HCEC 1CT (cell line): ENCODE data around the gene ZNF467.

Experiments used
- DNase-seq: peaks from one replicate; pipeline ENCODE4 v3.0.0-alpha.2; 2017

ZNF467 gene

DNA sequence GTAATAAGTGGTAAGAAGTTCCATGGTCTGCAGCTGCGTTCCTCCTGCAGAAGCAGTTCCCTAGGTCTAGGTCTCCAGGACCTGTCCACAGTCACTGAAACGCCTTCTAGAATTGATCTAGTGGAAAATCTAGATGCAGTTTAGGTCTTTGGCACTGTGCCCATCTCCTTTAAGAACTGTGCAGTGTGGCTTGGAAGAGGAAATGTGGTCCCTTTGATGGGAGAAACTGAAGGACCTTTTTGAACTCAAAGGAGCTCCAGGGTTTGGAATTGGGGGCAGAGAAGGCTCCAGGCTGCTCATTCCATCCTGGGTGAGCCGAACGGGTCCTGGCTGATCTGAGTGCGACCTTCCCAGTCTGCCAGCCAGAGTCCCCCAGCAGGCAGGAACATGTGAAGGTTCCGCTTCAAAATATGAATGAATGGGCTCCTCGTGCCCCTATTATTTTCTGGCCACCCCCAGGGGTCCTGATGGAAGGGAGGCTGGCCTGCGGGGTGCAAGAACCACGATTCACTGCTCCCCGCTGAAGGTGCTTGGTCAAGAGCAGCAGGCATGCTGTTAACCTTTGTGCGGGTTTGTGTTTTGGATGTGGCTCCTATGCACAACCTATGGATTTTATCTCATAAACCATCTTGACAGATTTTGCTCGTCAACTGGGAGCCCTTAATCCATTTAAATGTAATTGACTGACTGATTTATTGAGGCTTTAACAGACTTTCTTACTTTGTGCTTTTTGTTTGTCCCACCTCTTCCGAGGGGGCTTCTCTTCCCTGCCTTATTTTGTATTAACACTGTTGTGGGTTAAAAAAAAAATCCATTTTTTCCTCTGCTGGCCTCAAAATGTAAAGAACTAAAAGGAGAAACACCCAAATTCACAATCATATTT lies 36.7 kb downstream of the ZNF467 start:
- DNase-seq = no peak

DNA sequence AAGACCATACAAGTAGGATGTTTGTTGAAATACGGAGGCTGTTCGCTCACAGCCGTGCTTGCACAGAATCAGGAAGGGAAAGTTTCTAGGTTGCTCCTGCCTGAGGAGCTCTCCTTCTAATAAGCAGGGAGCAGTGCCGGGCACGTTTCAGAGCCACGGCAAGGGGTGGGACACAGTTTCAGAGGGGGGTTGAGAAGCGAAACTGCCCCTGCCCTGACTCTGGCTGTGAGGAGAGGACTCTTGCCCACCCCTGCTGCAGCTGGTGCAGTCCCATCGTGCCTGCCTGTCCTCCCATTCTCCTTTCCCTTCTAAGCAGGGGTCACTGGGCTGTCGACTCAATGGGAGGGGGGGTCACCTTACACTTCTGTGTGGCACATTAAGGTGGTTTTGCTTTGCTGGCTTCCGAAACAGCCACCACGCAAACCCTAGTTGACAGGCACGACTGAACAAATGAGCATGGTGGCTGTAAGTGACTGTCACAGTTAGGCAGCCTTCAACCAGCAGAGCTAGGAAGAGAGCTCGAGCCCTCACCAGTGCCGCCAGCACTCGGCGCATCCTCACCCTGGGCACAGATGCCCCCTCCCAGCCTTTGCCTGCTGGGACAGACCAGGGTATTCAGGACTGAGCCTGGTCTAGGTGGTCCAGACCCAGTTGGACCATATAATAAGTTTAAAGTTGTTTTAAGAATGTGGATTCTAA lies 37.5 kb downstream of the ZNF467 start:
- DNase-seq = no peak

DNA sequence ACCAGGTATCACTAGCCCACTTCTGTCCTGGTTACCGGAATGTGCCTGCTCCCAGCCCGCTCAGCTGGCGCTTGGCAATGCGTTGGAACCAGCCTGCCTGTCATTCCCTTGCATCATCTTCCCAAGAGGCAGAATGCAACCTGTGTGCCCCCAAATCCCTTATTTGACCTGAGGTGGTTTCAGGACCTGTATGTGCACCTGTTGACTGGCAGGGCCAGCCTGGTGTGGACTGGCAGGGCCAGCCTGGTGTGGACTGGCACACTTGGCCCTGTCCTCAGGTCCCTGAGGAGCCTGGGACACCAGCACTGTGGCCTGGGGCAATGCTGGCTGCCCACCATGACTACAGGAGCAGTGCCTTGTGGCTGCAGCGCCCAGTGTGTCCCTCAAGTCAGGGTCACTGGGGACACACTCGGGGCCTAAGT lies 38.2 kb downstream of the ZNF467 start:
- DNase-seq = no peak

DNA sequence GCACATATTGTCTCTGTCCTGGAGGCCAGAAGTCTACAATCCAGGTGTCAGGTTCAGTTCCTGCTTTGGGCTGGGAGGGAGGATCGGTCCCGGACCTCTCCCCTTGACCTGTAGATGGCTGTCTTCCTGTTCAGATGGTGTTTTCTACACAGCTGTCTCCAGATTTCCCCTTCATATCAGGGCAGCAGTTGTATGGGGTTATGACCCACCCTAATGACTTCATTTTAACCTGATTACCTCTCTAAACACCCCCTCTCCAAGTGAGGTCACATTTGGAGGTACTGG lies 38.7 kb downstream of the ZNF467 start:
- no peak for DNase-seq

DNA sequence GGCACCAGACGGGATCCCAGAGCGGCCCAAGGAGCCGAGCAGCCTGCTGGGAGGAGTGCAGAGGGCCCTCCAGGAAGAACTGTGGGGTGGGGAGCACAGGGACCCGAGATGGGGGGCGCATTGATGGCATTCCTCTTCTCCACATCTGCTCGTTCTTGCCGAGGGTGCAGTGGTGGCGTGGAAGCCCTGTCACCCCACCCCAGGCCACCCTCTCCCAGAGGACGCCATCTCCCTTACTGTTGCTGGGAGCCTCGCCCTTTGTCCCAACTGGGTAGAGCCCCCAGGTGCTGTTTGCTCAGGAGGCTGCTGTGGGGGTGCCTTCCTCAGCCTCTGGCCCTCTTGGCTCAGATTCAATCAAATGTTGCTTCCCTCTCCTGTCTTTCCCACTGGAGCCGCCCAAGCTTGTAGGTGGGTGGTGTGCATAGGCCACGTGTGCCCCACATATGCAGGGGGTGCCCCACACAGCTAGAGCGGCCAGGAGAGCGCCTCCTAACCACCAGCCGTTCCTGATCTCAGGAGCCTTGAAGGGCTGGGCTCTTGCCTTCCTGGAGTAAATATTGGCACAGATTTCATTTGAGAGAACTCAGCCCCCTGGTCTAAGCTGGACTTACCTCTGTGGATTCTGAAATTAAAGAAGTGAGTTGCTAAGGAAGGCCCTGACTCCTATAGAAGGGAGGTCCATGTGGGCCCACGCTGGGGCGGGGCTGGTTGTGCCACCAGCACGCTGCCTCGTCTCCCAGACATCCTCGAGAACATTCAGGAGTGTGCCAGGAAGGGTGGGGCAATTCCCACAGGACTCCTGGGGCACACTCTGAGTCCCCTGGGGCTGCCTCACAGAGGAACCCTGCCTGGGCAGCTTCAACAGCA lies 39.2 kb downstream of the ZNF467 start:
- no peak for DNase-seq

DNA sequence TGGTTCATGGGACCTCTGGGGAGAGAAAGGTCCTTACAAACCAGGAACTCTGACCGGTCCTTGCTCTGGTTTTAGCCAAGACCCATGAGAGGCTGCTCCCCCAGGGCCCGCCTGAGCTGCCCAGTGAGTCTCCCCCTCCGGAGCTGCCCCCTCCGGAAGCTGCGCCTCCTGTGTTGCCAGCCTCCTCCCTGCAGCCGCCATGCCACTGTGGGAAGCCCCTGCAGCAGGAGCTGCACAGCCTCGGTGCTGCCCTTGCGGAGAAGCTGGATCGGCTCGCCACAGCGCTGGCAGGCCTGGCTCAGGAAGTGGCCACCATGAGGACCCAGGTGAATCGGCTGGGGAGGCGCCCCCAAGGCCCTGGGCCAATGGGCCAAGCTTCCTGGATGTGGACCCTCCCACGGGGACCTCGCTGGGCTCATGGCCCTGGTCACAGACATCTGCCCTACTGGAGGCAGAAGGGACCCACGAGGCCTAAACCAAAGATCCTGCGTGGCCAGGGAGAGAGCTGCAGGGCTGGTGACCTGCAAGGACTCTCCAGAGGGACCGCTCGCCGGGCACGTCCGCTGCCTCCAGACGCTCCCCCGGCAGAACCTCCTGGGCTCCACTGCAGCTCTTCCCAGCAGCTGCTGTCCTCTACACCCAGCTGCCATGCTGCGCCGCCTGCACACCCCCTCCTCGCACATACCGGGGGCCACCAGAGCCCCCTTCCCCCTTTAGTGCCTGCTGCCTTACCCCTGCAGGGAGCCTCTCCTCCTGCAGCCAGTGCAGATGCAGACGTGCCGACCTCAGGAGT lies 40.1 kb downstream of the ZNF467 start:
- no peak for DNase-seq

DNA sequence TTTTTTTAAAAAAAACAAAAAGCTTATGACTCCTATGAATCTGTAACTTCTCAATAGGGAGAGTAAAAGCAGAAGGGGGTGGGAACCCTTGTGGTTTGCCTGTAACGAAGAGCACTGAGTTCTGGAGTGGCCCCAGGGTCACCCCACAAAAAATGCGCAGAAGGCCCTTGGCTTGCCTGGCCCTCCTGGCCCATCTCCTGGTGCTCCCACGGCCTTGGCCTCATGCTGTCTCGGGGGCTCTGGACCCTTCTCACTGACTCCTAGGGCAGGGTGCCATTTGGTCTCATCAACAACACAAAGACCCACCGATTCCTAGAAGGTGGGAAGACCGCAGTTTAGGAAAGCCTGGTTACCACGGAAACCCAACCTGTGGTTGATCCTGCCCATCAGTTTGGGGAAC lies 40.8 kb downstream of the ZNF467 start:
- DNase-seq = no peak

DNA sequence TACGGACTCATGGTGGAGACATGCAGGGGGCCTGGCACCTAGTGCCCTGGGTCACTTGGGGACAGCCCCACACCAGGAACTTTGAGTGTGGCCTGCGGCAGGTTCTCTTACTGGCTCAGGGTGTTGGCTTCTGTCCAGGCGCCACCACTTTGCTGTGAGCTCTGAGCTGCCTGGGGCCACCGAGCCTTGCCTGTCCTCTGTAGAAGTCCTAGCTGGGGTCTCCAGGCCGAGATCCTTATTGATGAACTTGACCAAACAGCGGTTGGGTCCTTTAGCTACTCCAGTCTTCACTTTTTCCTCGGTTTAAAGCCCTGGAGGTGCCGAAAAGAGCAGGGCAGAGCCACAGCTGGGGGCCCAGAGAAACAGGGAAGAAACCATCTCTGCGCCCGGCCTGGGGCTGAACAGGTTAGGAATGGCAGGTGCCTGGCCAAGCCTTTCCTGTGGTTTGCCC lies 41.3 kb downstream of the ZNF467 start:
- DNase-seq = no peak

DNA sequence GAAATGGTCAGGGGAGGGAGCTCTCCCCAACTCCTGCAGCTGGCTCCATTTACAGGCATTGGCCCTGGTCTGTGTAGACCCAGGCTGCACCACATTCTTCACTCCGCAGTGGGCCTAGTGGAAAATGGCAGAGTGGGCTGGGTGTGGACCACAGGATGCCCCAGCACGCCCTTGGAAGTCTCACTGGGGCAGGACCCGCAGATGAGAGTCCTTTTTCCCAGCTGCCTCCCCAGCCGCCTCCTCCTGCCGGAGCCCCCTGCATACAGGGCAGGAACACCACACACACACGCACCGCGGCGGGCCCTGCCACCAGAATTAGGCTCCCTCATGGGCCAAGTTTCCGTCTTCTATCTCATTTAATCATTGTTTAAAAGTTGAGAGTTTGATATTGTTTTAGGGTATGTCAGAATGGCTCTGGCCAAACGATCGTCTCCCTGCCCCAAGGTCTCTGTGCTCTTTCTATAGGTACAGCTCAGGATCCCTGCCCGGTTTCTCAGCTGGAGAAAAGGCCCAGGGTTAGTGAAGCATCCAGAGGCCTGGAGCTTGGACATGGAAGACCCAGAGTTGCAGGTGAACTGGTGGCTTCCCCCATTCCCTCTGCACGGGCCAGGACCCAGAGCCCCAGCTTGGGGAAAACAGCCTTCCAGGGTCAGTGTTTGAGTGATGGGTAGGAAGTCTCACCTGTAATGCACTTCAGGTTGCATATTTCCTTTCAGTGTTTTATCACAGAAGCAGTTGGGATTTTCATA lies 42.0 kb downstream of the ZNF467 start:
- no peak for DNase-seq

DNA sequence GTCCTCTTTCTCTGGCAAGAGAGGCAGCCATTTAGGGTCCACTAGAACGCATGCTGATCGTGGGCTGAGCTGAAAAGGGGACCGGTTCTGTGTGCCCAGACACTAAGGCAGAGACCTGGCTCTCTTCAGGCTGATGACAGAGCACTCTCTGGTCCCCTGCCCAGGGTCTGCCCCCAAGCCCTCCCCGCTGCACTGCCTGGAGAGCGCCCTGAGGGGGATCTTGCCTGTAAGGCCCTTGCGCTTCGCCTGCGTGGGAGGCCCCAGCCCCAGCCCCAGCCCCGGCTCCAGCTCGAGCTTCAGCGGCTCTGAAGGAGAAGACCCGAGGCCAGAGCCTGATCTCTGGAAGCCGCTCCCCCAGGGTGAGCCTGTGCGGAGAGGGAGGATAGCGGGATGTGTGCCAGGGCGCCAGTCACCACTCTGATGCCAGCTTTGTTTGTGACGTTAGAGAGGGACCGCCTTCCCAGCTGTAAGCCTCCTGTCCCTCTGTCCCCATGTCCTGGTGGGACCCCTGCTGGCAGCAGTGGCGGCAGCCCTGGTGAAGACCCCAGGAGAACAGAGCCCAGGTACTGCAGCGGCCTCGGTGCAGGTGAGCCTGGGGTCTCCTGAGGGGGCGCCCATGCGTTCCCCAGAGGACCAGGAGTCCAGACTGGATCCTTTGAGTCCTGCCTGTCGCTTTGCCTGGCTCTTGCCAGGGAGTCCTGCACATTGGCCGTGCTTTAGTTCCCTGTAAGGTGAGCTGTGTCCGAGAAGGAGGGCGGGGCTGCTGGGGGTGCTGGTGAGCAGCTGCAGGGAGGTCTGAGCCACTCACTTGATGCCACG lies 43.2 kb downstream of the ZNF467 start:
- no peak for DNase-seq

DNA sequence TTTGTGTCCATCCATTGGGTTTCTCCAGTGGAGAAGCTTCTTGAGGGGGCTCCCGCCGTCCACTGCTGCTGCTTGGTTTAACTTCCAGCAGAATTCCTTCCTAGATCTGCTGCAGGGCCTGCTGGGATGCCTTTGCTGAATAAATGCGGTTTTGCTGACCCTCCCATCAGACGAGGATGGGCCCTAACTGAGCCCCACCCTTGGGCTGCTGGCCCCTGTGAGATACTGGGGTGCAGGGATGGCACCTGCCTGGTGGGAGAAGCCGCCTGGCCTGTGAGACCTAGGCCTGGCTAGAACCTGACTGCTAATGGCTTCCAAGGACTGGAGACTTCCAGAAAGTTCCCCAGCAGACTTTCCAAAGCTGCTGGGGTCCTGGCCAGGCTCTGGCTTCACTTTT lies 43.8 kb downstream of the ZNF467 start:
- no peak for DNase-seq

DNA sequence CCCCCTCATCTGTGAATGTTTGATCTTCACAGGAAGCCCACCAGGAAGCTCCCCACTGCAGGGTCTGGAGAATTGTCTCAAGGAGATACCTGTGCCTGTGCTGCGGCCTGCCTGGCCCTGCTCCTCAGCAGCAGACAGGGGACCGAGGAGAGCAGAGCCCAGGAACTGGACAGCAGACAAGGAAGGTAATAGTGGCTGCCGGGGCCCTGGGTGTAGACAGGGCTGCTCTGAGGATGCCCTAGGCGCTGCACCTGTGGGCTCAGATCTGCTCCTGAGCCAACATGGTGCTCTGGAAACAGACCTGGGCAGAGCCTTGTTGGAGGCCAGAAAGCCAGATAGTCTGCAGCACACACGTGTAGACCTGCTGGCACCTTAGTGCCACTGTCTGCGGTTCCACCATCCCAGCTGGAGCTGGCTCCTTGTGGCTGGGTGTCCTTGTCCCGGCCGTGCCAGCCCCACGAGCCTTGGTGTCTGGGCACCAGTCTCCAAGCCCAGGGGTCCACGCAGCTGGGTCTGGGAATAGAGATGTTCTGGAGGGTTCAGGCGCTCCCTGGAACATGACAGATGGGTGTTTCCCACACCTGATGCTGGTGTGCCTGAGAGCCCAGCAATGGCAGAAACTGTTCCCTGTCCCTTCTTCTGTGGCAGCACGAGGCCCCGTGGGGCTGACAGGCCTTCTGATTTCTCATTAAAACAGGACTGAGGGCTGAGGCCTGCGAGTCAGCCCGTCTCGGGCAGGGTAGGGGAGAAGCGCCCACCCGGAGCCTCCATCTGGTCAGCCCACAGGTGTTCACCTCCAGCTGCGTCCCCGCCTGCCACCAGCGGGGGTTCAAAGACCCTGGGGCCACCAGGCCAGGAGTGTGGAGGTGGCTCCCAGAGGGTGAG lies 44.7 kb downstream of the ZNF467 start:
- DNase-seq = no peak

DNA sequence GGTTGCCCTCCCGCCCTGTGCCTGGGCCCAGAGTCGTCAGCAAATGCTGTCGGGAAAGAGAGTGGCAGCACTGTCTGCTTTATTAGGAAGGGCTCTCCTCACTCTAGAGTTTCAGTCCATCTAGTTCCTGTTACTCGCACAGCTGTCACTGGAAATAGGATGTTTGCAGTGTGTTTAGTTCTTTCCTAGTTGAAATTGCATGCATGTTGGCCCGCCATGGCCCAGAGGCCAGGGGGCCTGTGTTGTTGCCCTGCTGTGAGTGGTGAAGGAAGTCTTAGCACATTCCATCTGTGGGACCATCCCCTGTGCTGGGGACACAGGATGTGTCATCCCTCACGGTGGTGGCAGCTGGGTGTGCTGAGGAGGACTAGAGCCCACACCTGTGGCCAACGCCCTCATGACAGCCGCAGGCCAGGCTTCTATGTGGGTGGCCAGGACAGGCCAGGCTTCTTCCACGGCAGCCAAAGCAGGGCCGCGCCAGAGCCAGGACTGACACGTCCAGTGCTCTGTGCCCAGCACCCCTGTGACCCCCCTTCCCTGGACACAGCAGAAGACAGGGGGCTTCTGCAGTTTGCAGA lies 45.4 kb downstream of the ZNF467 start:
- DNase-seq = no peak

DNA sequence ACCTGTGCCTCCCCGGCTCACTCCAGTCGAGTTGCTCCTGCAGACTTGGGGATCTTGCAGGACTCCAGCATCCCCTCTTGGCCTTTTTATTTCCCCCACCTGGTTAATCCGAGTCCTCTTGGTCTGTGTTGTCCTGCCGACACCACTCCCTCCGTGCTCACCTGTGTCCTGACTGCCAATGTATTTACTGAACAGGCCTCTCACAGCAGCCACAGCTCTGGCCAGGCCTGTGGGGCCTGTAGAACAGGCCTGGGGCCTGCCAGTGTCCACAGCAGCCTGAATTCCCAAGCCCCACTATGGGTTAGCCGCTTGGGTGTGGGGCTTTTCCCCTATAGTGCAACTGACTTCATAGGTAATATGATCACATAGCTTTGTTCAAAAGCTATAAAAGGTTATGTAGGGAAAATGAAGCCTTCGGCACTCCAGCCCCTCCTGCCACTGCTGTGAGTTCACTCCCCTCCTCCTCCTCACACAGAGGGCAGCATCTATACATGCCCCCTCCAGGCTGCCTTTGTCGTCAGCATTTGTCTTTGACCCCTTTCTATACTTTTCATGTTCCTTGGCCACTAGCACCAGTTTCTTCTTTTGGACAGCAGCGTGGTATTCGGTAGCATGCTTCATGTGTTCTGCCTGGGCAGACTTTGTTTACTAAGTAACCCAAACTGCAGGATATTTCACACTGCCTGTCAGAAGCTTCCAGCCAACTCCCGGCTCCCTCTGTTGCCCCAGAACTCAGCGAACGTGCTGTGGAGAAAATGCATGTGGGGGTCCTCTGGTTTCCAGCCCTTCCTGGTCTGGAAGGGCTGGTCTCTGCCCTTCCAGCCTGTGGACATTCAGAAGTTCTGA lies 46.1 kb downstream of the ZNF467 start:
- DNase-seq = no peak

DNA sequence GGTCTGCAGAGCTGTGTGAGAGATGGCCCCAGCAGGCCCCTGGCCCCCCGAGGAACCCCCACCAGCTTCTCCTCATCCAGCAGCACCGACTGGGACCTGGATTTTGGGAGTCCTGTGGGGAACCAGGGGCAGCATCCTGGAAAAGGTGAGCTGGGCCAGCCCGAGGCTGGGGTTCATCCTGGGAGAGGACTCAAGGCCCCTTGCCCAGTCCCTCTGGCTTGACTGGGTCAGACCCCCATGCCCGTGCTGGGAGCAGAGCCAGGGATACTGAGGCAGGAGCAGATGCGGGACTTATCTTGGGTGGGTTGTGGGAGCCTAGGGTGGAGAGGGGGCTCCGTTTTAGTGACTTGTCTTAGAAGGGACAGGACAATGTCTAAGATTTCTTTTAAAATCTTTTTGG lies 47.5 kb downstream of the ZNF467 start:
- no peak for DNase-seq

DNA sequence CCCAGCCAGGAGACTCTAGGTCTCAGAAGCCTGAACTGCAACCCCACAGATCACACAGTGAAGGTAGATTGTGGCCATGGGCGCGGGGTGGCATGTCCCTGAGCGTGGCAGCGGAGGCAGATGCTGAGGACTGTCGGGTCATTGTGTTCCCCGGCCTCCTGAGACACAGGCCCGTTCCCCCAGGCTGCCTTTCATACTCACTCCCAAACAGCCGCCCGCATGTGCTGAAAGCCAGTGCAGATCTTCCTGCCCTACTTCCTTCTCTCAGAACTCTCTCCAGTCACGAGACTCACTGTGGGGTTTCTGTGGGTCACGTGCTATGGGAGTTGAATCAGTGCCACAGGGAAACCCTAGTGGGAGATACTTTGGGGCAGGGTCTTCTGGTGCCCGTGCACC lies 48.0 kb downstream of the ZNF467 start:
- no peak for DNase-seq

DNA sequence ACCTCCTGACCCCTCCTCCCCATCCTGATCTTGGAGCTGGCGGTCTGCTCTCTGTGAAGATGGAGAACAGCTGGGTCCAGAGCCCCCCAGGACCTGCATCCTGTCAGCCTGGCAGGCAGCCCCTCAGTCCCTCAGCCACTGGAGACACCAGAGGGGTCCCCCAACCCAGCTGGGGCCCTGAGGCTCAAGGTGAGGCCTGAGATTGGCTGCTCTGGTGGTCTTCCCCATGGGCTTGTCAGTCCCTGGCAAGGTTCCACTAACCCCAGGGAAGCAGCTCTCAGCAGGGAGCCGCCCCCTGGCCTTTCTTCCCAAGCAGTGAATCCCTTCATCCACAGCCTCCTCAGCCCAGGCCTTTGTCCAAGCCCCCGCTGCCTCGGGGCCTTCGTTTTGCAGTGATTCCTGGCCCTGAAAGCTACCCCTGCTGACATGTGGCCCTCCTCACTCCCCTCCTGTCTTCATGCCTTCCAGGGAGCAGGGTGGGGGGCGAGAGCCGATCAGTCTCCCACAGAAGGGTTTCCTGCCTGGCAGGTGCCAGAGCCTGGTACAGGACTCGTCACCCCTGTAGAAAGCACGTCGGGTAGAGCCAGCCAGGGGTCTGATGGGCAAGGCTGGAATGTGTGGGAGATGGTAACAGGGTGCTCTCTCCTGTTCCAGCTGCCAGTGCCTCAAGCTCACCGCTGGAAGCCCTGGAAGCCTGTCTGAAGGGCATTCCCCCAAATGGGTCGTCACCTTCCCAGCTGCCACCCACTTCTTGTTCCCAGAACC lies 48.5 kb downstream of the ZNF467 start:
- no peak for DNase-seq
